ENCODE data around the gene KIAA1614.

Gene KIAA1614

GRCh38 chr1:180912801-180913565, at the start of gene KIAA1614:
Gene KIAA1614, plus strand, starts transcription at chr1:180912897. Its CDS starts 347 bp downstream, at chr1:180913244.
- no peak for DNase-seq (ENCODE audit: low read depth, low spot score)

- no peak for DNase-seq (ENCODE audit: low read depth, low spot score)
Measured at GRCh38 chr1:180863158-180863775, 49.4 kb upstream of the KIAA1614 start.

- DNase-seq (ENCODE audit: low read depth, low spot score), result no peak
Measured at GRCh38 chr1:180881806-180882509, 30.7 kb upstream of the KIAA1614 start.

GRCh38 chr1:180884588-180885300, 28.0 kb upstream of the KIAA1614 start:
- no peak for DNase-seq (ENCODE audit: low read depth, low spot score)

GRCh38 chr1:180886338-180886737, 26.4 kb upstream of the KIAA1614 start:
- DNase-seq (ENCODE audit: low read depth, low spot score), result no peak

GRCh38 chr1:180887841-180888240, 24.9 kb upstream of the KIAA1614 start:
- no peak for DNase-seq (ENCODE audit: low read depth, low spot score)

- no peak for DNase-seq (ENCODE audit: low read depth, low spot score)
Measured at GRCh38 chr1:180888870-180889269, 23.8 kb upstream of the KIAA1614 start.

- DNase-seq (ENCODE audit: low read depth, low spot score), result no peak
Measured at GRCh38 chr1:180889325-180889724, 23.4 kb upstream of the KIAA1614 start.

GRCh38 chr1:180892272-180892671, 20.4 kb upstream of the KIAA1614 start:
- DNase-seq (ENCODE audit: low read depth, low spot score), result no peak

GRCh38 chr1:180892675-180893074, 20.0 kb upstream of the KIAA1614 start:
- DNase-seq (ENCODE audit: low read depth, low spot score), result no peak

- no peak for DNase-seq (ENCODE audit: low read depth, low spot score)
Measured at GRCh38 chr1:180893614-180894013, 19.1 kb upstream of the KIAA1614 start.

- no peak for DNase-seq (ENCODE audit: low read depth, low spot score)
Measured at GRCh38 chr1:180896161-180896560, 16.5 kb upstream of the KIAA1614 start.

- DNase-seq (ENCODE audit: low read depth, low spot score), result no peak
Measured at GRCh38 chr1:180898441-180899219, 14.1 kb upstream of the KIAA1614 start.

- no peak for DNase-seq (ENCODE audit: low read depth, low spot score)
Measured at GRCh38 chr1:180899262-180899661, 13.4 kb upstream of the KIAA1614 start.

GRCh38 chr1:180901076-180901990, 11.4 kb upstream of the KIAA1614 start:
- no peak for DNase-seq (ENCODE audit: low read depth, low spot score)

- DNase-seq (ENCODE audit: low read depth, low spot score), result no peak
Measured at GRCh38 chr1:180902541-180902940, 10.2 kb upstream of the KIAA1614 start.

- no peak for DNase-seq (ENCODE audit: low read depth, low spot score)
Measured at GRCh38 chr1:180905927-180906326, 6.8 kb upstream of the KIAA1614 start.

- DNase-seq (ENCODE audit: low read depth, low spot score), result no peak
Measured at GRCh38 chr1:180906511-180906910, 6.2 kb upstream of the KIAA1614 start.

GRCh38 chr1:180907313-180908055, 5.2 kb upstream of the KIAA1614 start:
- no peak for DNase-seq (ENCODE audit: low read depth, low spot score)

Data from iPS DF 19.7 (cell line).